GM20000 (cell line): ENCODE data around the gene SLC41A3.
"Not testable (repeated sequence)": the region's sequence is repeated elsewhere in the genome, so short reads cannot be mapped to it uniquely, and the experiment has no call there.

Experiments
- DNase-seq: peaks from one replicate; pipeline ENCODE4 v3.0.0; 2012; ENCODE audit warnings: low spot score
- TF ChIP-seq, protein P1 (sequence below): IDR thresholded peaks from 2 replicates; pipeline ENCODE4 v1.5.1; 2012; ENCODE audit warnings: mild to moderate bottlenecking, control low read depth; ENCODE audit errors: extremely low read depth, missing control alignments

Gene SLC41A3

DNA sequence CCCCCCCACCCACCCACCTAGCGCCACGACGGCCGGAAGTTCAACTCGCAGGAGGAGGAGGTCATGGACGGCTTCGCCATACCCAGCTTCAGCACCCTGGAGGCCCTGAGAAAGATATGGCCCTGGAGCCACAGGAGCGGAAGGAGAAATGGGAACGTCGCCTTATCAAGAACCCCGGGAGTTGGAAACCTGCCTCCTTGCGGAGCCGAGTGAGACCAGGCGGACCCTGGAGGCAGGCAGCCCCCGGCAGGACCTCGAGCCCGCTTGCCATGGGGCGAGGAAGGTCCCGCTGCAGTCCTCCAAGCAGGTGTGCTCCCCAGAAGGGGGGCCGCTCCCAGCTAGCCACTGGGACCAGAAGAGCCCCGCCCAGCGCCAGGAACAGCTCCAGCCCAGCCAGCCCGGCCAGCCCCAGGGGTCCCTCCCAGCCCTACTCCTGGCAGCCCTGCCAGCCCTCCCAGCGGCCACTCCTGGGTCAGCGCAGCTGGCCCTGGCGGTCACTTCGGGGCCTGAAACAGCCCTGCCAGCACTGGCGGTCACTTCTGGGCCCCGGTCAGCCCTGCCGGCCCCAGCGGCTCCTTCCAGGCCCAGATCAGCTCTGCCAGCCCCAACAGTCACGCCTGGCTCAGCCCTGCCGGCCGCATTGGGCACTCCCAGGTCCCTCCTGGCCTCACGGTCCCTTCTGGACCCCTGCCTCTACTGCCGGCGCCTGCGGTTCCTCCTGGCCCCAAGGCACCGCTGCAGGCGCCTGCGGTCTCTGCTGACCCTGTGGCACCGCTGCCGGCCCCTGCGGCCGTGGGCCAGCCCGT is 125.2 kb downstream of the SLC41A3 start:
- TF ChIP-seq, protein P1, sequence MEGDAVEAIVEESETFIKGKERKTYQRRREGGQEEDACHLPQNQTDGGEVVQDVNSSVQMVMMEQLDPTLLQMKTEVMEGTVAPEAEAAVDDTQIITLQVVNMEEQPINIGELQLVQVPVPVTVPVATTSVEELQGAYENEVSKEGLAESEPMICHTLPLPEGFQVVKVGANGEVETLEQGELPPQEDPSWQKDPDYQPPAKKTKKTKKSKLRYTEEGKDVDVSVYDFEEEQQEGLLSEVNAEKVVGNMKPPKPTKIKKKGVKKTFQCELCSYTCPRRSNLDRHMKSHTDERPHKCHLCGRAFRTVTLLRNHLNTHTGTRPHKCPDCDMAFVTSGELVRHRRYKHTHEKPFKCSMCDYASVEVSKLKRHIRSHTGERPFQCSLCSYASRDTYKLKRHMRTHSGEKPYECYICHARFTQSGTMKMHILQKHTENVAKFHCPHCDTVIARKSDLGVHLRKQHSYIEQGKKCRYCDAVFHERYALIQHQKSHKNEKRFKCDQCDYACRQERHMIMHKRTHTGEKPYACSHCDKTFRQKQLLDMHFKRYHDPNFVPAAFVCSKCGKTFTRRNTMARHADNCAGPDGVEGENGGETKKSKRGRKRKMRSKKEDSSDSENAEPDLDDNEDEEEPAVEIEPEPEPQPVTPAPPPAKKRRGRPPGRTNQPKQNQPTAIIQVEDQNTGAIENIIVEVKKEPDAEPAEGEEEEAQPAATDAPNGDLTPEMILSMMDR = no peak
- DNase-seq = no peak

DNA sequence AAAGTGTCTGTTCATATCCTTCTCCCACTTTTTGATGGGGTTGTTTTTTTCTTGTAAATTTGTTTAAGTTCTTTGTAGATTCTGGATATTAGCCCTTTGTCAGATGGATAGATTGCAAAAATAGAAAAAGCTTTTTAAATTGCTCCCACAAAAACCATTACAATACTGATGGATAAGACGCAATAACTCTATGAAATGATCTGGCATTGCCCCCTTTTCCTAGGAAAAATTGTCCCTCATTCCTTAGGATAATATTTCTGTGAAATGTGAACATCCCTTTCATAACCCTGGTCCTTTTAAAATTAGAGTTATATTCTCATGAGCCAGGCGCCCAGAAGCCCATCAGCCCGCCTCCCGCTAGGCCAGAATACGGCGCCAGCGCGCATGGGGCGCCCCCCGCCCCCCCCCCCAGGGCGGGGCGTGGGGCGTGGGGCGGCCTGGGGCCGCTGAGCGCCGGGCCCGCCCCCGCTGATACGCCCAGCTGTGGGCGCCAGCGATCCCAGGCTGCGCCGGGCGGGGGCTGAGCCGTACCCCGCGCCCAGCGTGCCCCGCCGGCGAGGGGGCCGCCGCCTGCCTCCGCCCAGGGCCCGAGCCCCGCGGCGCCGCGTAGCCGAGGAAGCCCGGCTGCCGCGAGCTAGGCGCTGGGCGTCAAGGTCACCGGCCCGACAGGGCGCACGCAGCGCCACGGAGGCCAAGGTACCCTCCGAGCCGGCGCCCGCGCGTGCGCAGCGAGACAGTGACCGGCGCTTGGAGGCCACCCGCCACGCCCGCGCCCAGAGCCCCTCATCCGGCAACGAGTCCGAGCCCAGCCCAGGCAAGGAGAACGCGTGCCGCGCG is 126.0 kb downstream of the SLC41A3 start:
- TF ChIP-seq, protein P1 = no peak
- no peak for DNase-seq

DNA sequence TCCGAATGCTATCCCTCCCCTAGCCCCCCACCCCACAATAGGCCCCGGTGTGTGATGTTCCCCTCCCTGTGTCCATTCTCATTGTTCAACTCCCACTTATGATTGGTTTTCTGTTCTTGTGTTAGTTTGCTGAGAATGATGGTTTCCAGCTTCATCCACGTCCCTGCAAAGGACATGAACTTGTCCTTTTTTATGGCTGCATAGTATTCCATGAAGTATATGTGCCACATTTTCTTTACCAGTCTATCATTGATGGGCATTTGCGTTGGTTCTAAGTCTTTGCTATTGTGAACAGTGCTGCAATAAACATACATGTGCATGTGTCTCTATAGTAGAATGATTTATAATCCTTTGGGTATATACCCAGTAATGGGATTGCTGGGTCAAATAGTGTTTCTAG is 126.9 kb downstream of the SLC41A3 start:
- DNase-seq = not testable (repeated sequence)
